ENCODE measurements around the gene C17orf67. TPM values are rescaled to one million over a fixed set of nuclear protein-coding genes. Genes with fewer than 3 reads are reported as not detected.
"Not testable (repeated sequence)": the region's sequence is repeated elsewhere in the genome, so short reads cannot be mapped to it uniquely, and the experiment has no call there.

The C17orf67 gene
- total RNA-seq, 1 experiment from 2014 or later: 0.63 TPM

DNA sequence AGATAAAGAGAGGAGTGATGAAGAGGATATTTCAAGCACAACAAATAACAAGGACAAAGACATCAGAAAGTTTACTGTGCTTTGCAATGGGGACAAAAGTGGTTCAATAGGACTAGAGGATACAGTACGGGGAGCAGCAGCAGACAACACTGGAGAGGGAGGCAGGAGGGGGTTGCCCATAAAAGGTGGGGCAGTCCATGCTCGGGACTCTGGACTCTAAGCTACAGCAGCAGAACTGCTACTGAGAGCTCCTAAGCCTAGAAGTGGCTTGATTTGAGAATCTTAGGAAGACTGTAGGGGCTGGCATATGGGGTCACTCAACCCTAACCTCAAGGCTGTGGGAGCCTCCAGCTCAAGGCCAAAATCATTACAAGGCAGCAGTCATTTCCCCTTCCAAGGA lies 62.2 kb downstream of the C17orf67 start:
- no peak for DNase-seq
- H3K4me3 ChIP-seq: no peak overlapping the region
- H3K27me3 ChIP-seq: no peaks in the 10 kb centered on the region
- no peaks in the 10 kb centered on the region for H3K9me3 ChIP-seq
- H3K36me3 ChIP-seq: no peaks in the 10 kb centered on the region

DNA sequence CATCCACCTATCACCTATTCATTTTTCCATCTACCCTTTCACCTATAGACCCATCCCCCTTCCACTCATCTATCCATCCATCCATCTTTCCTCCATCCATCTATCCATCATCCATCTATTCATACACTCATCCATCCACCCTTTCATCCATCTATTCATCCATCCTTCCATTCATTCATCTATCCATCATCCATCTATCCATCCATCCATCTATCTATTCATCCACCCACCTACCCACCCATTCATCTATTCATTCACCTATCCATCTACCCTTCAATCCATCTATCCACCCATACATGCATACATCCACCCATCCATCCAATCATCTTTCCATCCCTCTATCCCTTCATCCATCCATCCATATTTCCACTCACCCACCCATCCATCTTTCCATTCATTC lies 63.3 kb downstream of the C17orf67 start:
- Histone ChIP-seq H3K27me3 (no peaks in the 10 kb centered on the region), H3K36me3 (no peaks in the 10 kb centered on the region), H3K4me3 (no peak overlapping the region), H3K9me3 (no peaks in the 10 kb centered on the region)
- no peak for DNase-seq

DNA sequence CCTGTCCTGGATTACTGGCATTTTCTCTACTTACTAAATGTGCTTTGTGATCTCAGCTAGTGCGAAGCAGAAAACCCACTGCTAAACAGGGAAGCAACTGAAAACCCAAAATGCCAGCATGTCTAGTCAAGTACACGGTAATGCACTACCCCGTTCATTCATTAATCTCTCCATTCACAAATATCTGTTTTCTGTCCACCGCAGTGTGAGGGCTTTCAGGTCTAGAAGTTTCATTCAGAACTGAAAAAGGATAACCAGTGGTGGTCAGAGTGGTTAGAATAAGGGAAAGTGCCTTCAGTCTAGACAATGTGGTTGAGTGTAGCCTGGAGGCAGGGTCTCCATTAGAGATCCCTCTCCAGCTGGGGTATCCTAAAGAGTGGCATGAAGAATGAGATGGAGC lies 68.3 kb downstream of the C17orf67 start:
- H3K36me3 ChIP-seq: no peaks in the 10 kb centered on the region
- no peaks in the 10 kb centered on the region for H3K27me3 ChIP-seq
- no peak for DNase-seq
- H3K4me3 ChIP-seq: no peak overlapping the region
- no peaks in the 10 kb centered on the region for H3K9me3 ChIP-seq

DNA sequence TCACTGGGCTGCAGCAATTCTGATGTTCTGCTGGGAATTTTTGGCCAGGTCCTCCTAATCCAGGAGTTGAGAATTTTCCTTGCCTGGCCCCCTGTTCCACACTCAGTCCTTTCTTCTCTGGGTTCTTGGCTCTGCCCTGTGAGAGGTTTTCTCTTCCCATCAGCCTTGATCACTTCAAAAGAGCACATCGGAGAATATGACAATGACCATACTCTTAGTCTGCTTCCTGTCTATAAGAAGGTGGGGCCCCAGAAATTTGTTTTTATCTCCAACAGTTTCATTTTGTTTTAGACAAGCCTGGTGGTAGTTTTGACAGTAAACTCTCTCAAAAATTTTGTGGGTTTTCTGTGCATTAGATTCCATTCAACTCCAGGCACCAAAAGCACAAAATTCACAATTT lies 70.7 kb downstream of the C17orf67 start:
- Histone ChIP-seq H3K36me3 (no peaks in the 10 kb centered on the region), H3K4me3 (no peak overlapping the region), H3K27me3 (no peaks in the 10 kb centered on the region), H3K9me3 (no peaks in the 10 kb centered on the region)
- DNase-seq: no peak

DNA sequence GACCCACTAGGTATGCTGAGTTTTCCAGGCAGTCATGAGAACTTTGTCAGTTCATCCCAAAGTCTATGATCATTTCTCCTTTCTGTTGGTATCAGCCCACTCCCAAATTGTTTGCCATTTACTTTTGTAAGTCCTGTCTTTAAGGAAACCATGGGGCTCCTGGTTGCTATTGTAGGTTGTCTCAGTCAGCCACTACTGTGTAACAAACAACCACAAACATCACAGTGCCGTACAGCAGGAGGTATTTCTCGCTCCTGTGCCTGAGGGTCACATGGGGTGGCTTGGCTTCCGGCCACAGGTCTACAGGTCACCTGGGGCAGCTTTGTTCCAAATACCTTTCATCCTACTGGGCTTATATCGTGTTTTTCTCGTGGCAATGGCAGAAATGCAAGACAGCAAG lies 71.6 kb downstream of the C17orf67 start:
- Histone ChIP-seq H3K4me3 (no peak overlapping the region), H3K36me3 (no peaks in the 10 kb centered on the region), H3K9me3 (no peaks in the 10 kb centered on the region), H3K27me3 (no peaks in the 10 kb centered on the region)
- no peak for DNase-seq

DNA sequence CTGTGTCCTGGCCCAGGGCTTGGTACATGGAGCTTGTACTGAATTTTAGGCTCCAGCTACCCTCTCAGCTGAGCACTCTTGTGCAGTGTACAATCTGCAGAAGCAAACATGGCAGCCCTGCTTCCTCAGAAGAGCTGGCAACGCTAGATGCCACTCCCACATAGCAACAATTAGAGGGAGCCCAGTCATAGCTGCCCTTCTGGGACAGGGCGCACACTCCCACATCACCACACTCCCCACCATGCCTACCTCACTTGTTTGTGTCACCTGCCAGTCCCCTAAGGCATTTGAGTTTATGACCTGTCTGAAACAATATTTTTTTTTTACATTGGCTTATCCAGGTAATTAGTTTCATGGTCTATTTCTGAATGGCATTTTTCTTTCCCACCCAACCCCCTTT lies 72.3 kb downstream of the C17orf67 start:
- Histone ChIP-seq H3K9me3 (no peaks in the 10 kb centered on the region), H3K27me3 (no peaks in the 10 kb centered on the region), H3K36me3 (no peaks in the 10 kb centered on the region), H3K4me3 (no peak overlapping the region)
- DNase-seq: no peak

DNA sequence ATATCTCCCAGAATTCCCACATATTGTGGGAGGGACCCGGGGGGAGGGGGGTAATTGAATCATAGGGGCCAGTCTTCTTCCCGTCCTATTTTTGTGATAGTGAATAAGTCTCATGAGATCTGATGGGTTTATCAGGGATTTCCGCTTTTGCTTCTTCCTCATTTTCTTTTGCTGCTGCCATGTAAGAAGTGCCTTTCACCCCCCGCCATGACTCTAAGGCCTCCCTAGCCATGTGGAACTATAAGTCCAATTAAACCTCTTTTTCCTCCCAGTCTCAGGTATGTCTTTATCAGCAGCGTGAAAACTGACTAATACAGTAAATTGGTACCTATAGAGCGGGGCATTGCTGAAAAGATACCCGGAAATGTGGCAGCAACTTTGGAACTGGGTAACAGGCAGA lies 76.1 kb downstream of the C17orf67 start:
- DNase-seq, H3K27me3 ChIP-seq, H3K4me3 ChIP-seq, H3K36me3 ChIP-seq, H3K9me3 ChIP-seq: not testable (repeated sequence)

DNA sequence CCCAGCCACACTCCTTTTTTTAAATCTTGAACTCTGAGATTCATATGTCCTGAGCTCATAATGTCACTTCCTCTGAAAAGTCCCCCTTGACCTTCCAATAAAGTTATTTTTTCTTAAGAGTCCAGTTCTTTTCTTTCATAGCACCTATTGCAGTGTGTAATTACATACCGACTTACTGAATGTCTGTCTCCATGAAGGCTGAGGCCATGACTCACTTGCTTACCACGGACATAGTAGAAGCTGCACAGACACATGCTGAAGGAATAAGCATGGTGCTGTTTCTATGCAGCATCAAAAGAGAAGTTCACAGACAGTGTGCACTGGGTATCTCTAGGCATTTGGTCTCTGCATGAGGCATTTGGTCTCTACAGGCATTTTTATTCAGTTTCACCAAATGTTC lies 77.2 kb downstream of the C17orf67 start:
- H3K9me3 ChIP-seq: no peaks in the 10 kb centered on the region
- no peak overlapping the region for H3K4me3 ChIP-seq
- no peaks in the 10 kb centered on the region for H3K27me3 ChIP-seq
- DNase-seq: peak; percentile 51
- no peaks in the 10 kb centered on the region for H3K36me3 ChIP-seq

DNA sequence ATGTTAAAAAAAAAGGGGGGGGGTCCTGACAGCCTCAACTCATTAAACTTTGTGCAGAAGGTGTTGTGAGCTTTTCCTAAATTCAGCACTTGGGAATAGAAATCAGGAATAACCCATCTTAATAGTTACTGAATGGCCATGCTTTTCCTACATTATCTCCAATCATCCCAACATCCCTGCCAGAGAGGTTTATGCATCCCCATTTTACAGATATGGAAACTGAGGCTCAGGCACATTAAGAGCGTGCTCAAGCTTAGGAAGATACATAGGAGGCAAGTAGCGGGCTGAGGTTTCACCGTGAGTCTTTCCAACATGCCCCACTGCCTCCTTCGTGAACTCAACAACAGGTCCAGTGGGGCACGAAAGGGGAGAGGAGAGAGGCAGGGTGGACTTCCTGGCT lies 78.4 kb downstream of the C17orf67 start:
- no peaks in the 10 kb centered on the region for H3K9me3 ChIP-seq
- H3K27me3 ChIP-seq: no peaks in the 10 kb centered on the region
- no peak overlapping the region for H3K4me3 ChIP-seq
- DNase-seq: no peak
- H3K36me3 ChIP-seq: no peaks in the 10 kb centered on the region

DNA sequence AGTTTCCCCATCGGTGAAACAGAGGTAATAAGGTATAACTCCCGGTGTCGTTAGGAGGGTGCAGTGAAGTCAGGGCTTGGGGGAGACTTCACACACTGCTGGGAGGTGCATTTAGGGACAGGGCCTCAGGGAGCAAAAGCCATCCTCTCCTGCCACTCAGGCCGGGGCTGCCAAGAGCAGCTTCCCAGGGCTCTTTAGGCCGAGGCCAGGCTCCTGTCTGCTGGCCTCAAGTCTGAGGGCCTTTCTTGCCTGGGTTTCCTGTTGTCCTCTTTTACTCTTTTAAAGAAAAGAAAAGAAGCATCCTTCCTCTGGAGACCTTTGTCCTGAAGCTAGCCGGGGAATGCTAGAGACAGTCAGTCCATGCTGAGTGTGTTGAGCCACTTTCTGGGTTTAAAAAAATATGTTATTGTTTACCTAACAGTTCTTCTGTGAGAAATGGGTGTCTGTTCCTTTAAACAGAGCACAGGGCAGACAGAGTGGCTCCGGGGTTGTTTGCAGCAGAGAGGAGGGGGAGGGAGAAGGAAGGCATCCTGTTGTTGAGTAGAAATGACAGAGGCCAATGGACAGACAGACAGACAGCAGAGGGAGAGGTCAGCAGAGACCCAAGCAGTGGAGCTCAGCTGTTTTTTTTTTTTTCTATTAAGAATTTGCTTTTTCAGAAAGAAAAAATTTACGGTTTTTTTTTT lies 79.1 kb downstream of the C17orf67 start:
- DNase-seq: peak; percentile 61
- H3K36me3 ChIP-seq: no peaks in the 10 kb centered on the region
- H3K4me3 ChIP-seq: no peak overlapping the region
- H3K9me3 ChIP-seq: no peaks in the 10 kb centered on the region
- no peaks in the 10 kb centered on the region for H3K27me3 ChIP-seq

DNA sequence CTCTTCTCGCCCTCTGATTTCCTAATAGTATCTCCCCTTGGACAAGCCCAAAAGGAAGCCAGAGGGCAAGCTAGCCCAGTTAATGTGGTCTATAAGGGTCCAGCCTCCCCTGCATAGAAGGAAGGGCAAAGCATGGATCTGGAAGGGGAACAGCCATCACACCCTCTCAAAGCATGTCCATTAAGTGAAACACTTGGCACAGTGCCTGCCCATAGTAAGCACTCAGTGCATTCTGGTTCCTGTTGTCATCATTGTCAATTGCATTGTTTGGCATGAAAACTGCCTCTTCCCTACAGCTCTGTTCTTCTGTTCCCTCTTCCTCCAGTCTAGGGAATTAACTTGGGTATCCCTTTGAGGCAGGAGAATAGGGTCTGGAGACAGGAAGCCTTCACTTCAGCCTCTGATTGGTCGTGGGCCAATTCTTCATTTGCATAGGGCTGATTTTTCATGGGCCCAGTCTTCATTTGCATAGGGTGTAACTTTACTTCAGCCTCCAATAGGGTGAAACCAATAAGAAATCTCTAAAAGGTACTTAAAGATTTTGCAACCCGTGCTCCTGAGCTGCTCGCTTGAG lies 81.4 kb downstream of the C17orf67 start:
- no peaks in the 10 kb centered on the region for H3K27me3 ChIP-seq
- no peaks in the 10 kb centered on the region for H3K36me3 ChIP-seq
- no peak for DNase-seq
- H3K9me3 ChIP-seq: no peaks in the 10 kb centered on the region
- no peak overlapping the region for H3K4me3 ChIP-seq

DNA sequence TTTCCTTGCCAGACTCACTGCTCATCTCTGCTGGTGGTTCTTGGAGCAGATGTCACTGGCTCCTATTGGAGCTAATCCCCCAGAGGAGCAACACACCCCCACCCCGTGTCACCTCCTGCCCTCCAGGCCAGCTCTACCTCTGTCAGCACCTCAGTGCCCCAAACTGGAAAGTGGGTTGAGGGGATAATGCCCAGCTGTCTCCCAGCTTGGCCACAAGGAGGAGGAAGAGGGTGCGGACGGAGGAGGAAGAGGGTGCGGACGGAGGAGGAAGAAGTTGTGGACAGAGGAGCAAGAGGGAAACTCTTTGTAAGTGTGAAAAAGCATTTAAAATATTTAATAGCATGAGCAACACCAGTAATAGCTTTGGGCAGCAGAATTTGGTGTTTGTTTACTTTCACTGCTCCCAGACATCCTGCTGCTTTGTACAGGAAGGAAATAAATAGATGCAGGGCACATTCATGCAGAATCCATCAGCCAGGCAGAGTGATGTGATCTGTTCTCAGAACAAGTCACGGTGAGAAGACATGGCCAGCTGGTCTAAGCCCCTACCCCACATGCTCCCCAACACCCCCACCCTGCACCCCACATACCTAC lies 82.5 kb downstream of the C17orf67 start:
- DNase-seq: no peak
- Histone ChIP-seq H3K4me3 (no peak overlapping the region), H3K9me3 (no peaks in the 10 kb centered on the region), H3K36me3 (no peaks in the 10 kb centered on the region), H3K27me3 (no peaks in the 10 kb centered on the region)

DNA sequence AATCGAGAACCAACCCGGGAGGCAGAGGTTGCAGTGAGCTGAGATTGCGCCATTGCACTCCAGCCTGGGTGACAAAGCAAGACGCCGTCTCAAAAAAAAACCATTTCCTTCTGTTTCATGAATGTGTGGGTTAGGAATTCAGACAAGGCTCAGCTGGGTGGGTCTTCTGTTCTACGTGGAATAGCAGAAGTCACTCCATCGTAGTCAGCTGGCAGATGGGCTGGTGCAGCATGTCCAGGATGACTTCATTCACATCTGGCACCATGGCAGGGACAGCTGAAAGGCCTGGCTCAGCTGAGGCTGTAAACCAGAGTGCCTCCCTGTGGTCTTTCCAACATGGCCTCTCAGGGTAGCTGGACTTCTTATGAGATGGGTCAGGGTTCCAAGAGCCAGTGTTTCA lies 89.0 kb downstream of the C17orf67 start:
- Histone ChIP-seq H3K9me3 (no peaks in the 10 kb centered on the region), H3K36me3 (no peaks in the 10 kb centered on the region), H3K27me3 (no peaks in the 10 kb centered on the region; the same call in 1 of the 2 replicates), H3K4me3 (no peak overlapping the region)
- DNase-seq: peak; percentile 19

DNA sequence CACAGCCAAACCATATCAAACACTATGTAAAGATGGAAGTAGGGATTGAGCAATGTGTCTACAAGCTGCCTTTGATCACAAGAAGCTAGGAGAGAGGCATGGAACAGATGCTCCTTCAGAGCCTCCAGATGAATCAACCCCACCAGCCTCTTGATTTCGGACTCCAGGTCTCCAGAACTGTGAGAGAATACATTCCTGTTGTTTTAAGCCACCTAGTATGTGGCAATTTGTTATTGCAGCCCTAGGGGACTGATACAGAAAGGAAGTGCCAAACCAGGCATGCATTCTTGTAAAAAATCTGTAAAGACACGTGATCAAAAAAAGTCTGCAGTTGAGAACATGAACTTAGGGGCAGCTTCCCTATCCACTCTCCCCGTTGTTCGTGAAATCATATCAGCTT lies 91.1 kb downstream of the C17orf67 start:
- no peaks in the 10 kb centered on the region for H3K36me3 ChIP-seq
- H3K9me3 ChIP-seq: no peaks in the 10 kb centered on the region
- no peak overlapping the region for H3K4me3 ChIP-seq
- DNase-seq: no peak
- no peaks in the 10 kb centered on the region; the same call in 1 of the 2 replicates for H3K27me3 ChIP-seq

Other genes starting within 250 kb of the C17orf67 start
- 7.0 and 7.7 TPM in 2 replicates for gene NOG, start 240.2 kb downstream of the C17orf67 start, total RNA-seq (2014; rRNA removed; shearing (Covaris generic); ENCODE audit: low replicate concordance)
- 4.0 and 7.9 TPM in 2 replicates for gene DGKE, start 231 bp upstream of the C17orf67 start, total RNA-seq (2014; rRNA removed; shearing (Covaris generic); ENCODE audit: low replicate concordance)
- gene TRIM25, start 80.1 kb upstream of the C17orf67 start, total RNA-seq (2014; rRNA removed; shearing (Covaris generic); ENCODE audit: low replicate concordance): 12.3 and 13.6 TPM in 2 replicates
- gene COIL, start 127.1 kb upstream of the C17orf67 start, total RNA-seq (2014; rRNA removed; shearing (Covaris generic); ENCODE audit: low replicate concordance): 14.2 and 19.3 TPM in 2 replicates
- 55.6 and 96.0 TPM in 2 replicates for gene SCPEP1, start 144.2 kb upstream of the C17orf67 start, total RNA-seq (2014; rRNA removed; shearing (Covaris generic); ENCODE audit: low replicate concordance)

Measured in MG63 (cell line).